Neural progenitor cell (in vitro differentiated cells): Measurements from ENCODE around the gene PCGF5. TPM values are rescaled to one million over a fixed set of nuclear protein-coding genes. Genes with fewer than 3 reads are reported as not detected.

Experiments
- DNase-seq: peaks from one replicate; pipeline ENCODE4 v3.0.0-alpha.2; 2016; ENCODE audit warnings: low spot score
- H2AFZ ChIP-seq: fragments of 200-600 bp; sonication (generic); replicated peaks from 2 replicates; pipeline ENCODE4 v1.6.1; 2016; ENCODE audit warnings: antibody characterized with exemption
- H3F3A ChIP-seq: fragments of 200-600 bp; sonication (generic); 2 replicates; pipeline ENCODE4 v1.6.1; 2016; ENCODE audit warnings: antibody characterized with exemption, low read depth
- H3K27ac ChIP-seq: fragments of 200-600 bp; sonication (generic); 2 replicates; pipeline ENCODE4 v1.5.1; 2016; ENCODE audit warnings: mild to moderate bottlenecking
- H3K27me3 ChIP-seq: fragments of 200-600 bp; sonication (generic); 2 replicates; pipeline ENCODE4 v1.6.1; 2016; ENCODE audit warnings: mild to moderate bottlenecking, moderate library complexity
- H3K36me3 ChIP-seq: fragments of 200-600 bp; sonication (generic); 2 replicates; pipeline ENCODE4 v1.5.1; 2016
- H3K4me1 ChIP-seq: fragments of 200-600 bp; sonication (generic); 2 replicates; pipeline ENCODE4 v1.6.1; 2016; ENCODE audit warnings: mixed run types
- H3K4me2 ChIP-seq: fragments of 200-600 bp; sonication (generic); 2 replicates; pipeline ENCODE4 v1.6.1; 2016
- H3K4me3 ChIP-seq: fragments of 200-600 bp; sonication (generic); 2 replicates; pipeline ENCODE4 v1.5.1; 2016
- H3K79me2 ChIP-seq: fragments of 200-600 bp; sonication (generic); 2 replicates; pipeline ENCODE4 v1.6.1; 2016; ENCODE audit warnings: low read depth
- H3K9ac ChIP-seq: fragments of 200-600 bp; sonication (generic); 2 replicates; pipeline ENCODE4 v1.6.1; 2016
- H3K9me3 ChIP-seq: fragments of 200-600 bp; sonication (generic); 2 replicates; pipeline ENCODE4 v1.5.1; 2016; ENCODE audit warnings: low read depth
- H4K20me1 ChIP-seq: fragments of 200-600 bp; sonication (generic); 2 replicates; pipeline ENCODE4 v1.6.1; 2016; ENCODE audit warnings: low read depth
- H3K27ac Mint-ChIP-seq: 3 replicates; pipeline ENCODE4 v1.8.0; 2021; ENCODE audit warnings: mixed read lengths
- H3K27me3 Mint-ChIP-seq: 2 replicates; pipeline ENCODE4 v1.8.0; 2022; ENCODE audit warnings: low read depth, mild to moderate bottlenecking, inconsistent platforms, moderate library complexity, mixed read lengths; ENCODE audit not compliant: insufficient read depth
- H3K36me3 Mint-ChIP-seq: 3 replicates; pipeline ENCODE4 v1.8.0; 2021; ENCODE audit warnings: mixed read lengths
- H3K4me1 Mint-ChIP-seq: 3 replicates; pipeline ENCODE4 v1.8.0; 2021; ENCODE audit warnings: mixed read lengths
- H3K4me3 Mint-ChIP-seq: 3 replicates; pipeline ENCODE4 v1.8.0; 2021; ENCODE audit warnings: mild to moderate bottlenecking, moderate library complexity, mixed read lengths
- H3K9me3 Mint-ChIP-seq: 3 replicates; pipeline ENCODE4 v1.8.0; 2020; ENCODE audit warnings: mixed read lengths
- CTCF ChIP-seq: fragments of 200-600 bp; sonication (generic); IDR thresholded peaks from 2 replicates; pipeline ENCODE4 v1.5.1; 2017; ENCODE audit warnings: antibody characterized with exemption, mild to moderate bottlenecking
- EZH2 ChIP-seq: fragments of 200-600 bp; sonication (generic); IDR thresholded peaks from 2 replicates; pipeline ENCODE4 v1.6.1; 2017; ENCODE audit warnings: antibody characterized with exemption, mild to moderate bottlenecking, moderate library complexity
- EZH2phosphoT487 ChIP-seq: fragments of 200-600 bp; sonication (generic); IDR thresholded peaks from 2 replicates; pipeline ENCODE4 v1.6.1; 2017; ENCODE audit warnings: antibody characterized with exemption
- total RNA-seq: library from RNA; depleted of rRNA; stranded (reverse); fragments of >200 nt; gene quantifications from 2 replicates; pipeline ENCODE4 v1.2.3, GENCODE V29; 2015; ENCODE audit warnings: low replicate concordance

Gene PCGF5
- total RNA-seq, 1 donor from 2014 or later, result 6.1 TPM

DNA sequence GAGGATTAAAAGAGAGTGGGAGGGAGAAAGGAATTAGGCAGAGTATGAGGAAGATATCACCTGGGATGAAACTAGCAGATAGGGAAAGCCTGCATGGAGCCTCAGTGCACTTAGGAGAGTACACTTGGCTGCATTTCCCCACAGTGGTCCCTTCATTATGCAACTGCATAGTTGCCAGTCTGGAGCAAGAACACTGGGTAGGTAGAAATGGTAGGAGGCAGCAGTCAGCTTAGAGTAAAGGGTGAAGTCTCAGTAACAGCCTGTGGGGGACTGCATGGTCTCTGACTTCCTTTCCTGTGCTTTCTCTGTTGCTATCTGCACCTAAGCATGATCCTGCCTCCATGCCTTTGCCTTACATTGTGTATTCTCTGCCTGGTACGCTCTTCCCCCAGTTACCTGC lies 14.0 kb upstream of the PCGF5 start:
- no peak overlapping the region for H3K4me3 Mint-ChIP-seq
- H4K20me1 ChIP-seq, result no peaks in the 10 kb centered on the region
- H3K4me1 Mint-ChIP-seq, result peaks cover 7% of the 10 kb centered on the region
- no peak overlapping the region for H3K4me2 ChIP-seq
- H3K9ac ChIP-seq, result no peak overlapping the region
- no peak overlapping the region for H3K27ac ChIP-seq
- no peaks in the 10 kb centered on the region for H3K9me3 Mint-ChIP-seq
- peaks cover 3% of the 10 kb centered on the region for H3K27me3 ChIP-seq
- no peaks in the 10 kb centered on the region for H3K27me3 Mint-ChIP-seq
- H3K36me3 ChIP-seq, result no peaks in the 10 kb centered on the region
- no peaks in the 10 kb centered on the region for H3F3A ChIP-seq
- no peaks in the 10 kb centered on the region for H3K36me3 Mint-ChIP-seq
- DNase-seq, result no peak
- no peak overlapping the region for H2AFZ ChIP-seq
- no peak for TF ChIP-seq EZH2phosphoT487
- no peak for TF ChIP-seq CTCF
- no peak for TF ChIP-seq EZH2
- H3K4me1 ChIP-seq, result peaks cover 6% of the 10 kb centered on the region
- H3K9me3 ChIP-seq, result no peaks in the 10 kb centered on the region
- H3K27ac Mint-ChIP-seq, result no peak overlapping the region
- H3K4me3 ChIP-seq, result no peak overlapping the region
- H3K79me2 ChIP-seq, result no peaks in the 10 kb centered on the region

DNA sequence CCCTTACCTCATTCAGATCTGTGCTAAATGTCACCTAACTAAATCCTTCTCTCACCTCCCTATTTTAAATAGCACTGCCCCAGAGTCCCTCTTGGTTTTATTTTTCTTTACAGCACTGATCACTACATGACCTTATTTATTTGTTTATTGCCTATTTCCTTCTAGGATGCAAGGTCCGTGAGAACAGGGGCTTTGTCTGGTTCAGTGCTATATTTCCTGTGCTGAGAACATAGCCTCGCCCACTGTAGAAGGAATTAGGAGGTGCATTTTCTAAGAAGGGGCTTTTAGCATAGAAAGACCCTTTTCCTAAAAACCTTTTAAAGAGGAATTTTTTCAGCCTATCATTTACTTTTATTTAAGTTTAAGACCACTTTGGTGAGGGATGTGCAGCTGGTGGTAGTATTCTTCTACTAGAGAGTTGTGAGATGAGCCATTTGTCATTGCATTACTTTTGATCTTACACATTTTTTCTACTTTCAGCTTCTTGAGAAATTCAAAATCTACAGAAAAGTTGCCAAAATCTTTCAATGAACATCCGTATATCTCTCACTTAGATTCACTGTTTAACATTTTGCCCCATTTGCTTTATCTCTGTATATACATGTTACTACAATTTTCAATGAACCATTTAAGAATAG lies 13.5 kb upstream of the PCGF5 start:
- no peaks in the 10 kb centered on the region for H3K9me3 Mint-ChIP-seq
- no peak overlapping the region for H3K9ac ChIP-seq
- peaks cover 6% of the 10 kb centered on the region for H3K4me1 ChIP-seq
- H3K9me3 ChIP-seq, result no peaks in the 10 kb centered on the region
- no peaks in the 10 kb centered on the region for H3K36me3 Mint-ChIP-seq
- H3K79me2 ChIP-seq, result no peaks in the 10 kb centered on the region
- no peaks in the 10 kb centered on the region for H3K36me3 ChIP-seq
- H3K4me3 Mint-ChIP-seq, result no peak overlapping the region
- no peak overlapping the region for H3K4me2 ChIP-seq
- H3K4me1 Mint-ChIP-seq, result peaks cover 7% of the 10 kb centered on the region
- H3K27me3 ChIP-seq, result peaks cover 6% of the 10 kb centered on the region
- no peaks in the 10 kb centered on the region for H3F3A ChIP-seq
- no peak overlapping the region for H3K27ac ChIP-seq
- H2AFZ ChIP-seq, result no peak overlapping the region
- no peak overlapping the region for H3K4me3 ChIP-seq
- no peaks in the 10 kb centered on the region for H3K27me3 Mint-ChIP-seq
- DNase-seq, result no peak
- H4K20me1 ChIP-seq, result no peaks in the 10 kb centered on the region
- no peak for TF ChIP-seq CTCF
- no peak for TF ChIP-seq EZH2phosphoT487
- no peak for TF ChIP-seq EZH2
- H3K27ac Mint-ChIP-seq, result no peak overlapping the region

- peaks cover 7% of the 10 kb centered on the region for H3K4me1 Mint-ChIP-seq
- no peaks in the 10 kb centered on the region for H3K36me3 Mint-ChIP-seq
- Histone ChIP-seq H3K4me2 (no peak overlapping the region), H3F3A (no peaks in the 10 kb centered on the region), H3K36me3 (no peaks in the 10 kb centered on the region), H3K4me3 (no peak overlapping the region), H3K9me3 (no peaks in the 10 kb centered on the region), H3K9ac (no peak overlapping the region), H3K27me3 (peaks cover 19% of the 10 kb centered on the region), H3K79me2 (no peaks in the 10 kb centered on the region), H3K4me1 (peaks cover 6% of the 10 kb centered on the region), H3K27ac (no peak overlapping the region), H4K20me1 (no peaks in the 10 kb centered on the region), H2AFZ (no peak overlapping the region)
- TF ChIP-seq CTCF (no peak), EZH2phosphoT487 (no peak), EZH2 (no peak)
- H3K9me3 Mint-ChIP-seq, result no peaks in the 10 kb centered on the region
- no peak overlapping the region for H3K27ac Mint-ChIP-seq
- no peaks in the 10 kb centered on the region for H3K27me3 Mint-ChIP-seq
- no peak for DNase-seq
- H3K4me3 Mint-ChIP-seq, result no peak overlapping the region
Measured at GRCh38 chr10:91208642-91209041, 11.8 kb upstream of the PCGF5 start.
